ENCODE measurements around the gene MAGED2.
"Not testable (repeated sequence)": the region's sequence is repeated elsewhere in the genome, so short reads cannot be mapped to it uniquely, and the experiment has no call there.

The MAGED2 gene

DNA sequence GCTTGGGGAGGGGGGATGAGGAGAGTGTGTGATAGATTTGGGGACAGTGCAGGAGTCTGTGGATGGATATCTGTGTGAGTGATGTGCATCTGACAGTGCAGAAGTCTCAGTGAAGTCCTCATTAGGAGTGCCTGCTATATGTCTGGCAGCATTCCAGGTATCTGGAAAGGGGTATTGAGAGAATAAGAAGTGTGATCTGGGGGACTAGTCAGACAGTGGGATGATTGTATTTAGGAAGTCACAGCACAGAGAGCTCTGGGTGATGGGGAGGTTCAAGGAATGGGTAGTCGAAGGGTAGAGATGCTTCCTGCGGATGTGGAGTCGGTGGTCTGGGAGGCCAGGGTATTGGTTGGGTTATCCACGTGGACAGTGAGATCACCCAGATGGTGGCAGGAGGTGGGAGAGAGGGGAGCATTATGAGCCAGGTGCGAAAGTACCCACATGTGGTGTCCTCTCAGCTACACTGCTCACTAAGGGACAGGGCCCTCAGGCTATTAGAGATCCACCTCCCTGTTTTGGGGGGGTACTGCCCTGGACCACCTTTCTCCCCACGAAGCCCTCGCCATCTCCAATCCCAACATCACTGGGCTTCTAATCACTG, 9.8 kb downstream of the MAGED2 start:
- in situ Hi-C loops (cut with MboI; ENCODE audit: low sequenced_read_pairs): no loop called here

DNA sequence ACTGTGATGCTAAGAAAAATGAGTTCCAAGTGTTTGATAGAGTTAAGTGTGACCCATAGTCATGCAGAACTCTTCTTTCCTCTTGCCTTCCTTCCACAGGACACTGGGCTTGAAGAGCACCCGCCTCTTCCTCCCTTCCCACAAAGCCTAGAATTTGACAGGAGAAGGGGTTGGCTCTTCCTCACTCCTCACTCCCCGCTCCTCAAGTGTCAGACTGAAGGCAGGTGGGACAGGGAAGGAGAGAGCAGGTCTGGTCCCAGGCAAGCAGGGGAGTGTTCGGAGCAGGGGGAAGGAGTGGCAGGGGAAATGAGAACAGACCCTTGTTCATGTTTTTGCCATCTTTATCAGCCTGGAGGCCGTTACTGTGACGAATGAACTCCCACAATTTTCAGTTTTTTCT, 10.7 kb downstream of the MAGED2 start:
- in situ Hi-C loops (cut with MboI; ENCODE audit: low sequenced_read_pairs): no loop called here

DNA sequence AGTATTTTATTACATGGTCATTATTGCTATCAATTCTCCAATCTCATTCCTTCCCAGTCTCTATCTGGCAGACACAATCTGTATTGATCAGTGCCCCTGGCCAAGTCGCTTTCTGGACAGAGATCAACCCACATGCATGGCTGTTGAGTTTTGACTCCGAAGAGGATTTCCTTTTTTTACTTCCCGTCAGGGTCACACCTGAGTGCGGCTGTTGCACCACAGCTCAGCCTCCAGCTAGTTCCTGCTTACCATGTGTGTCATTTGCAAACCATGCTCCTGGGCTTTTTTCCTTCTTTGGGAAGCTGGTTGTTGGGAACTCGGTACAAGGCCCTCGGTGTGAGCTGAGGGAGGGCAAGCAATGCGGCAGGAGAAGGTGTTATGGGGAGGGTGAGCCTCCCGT, 11.7 kb downstream of the MAGED2 start:
- in situ Hi-C loops (cut with MboI; ENCODE audit: low sequenced_read_pairs): no loop called here

DNA sequence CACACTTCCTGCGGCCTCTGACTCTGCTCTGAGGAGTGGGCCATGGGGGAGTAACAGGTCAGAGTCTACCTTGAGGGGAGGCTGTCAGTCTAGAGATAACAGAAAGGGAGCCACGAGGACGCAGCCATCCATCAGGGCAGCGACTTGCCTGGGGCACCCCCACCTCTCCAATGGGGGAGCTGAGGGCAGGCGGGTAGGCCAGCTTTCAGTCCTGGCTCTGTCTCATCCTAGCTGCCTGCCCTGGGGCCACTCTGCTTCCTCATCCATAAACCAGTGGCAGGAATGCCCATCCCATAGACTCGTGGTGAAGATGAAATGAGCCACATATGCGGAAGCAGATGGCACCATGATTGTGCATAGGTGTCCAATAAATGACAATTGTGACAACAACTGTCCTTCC, 13.2 kb downstream of the MAGED2 start:
- in situ Hi-C loops (cut with MboI; ENCODE audit: low sequenced_read_pairs): no loop called here

DNA sequence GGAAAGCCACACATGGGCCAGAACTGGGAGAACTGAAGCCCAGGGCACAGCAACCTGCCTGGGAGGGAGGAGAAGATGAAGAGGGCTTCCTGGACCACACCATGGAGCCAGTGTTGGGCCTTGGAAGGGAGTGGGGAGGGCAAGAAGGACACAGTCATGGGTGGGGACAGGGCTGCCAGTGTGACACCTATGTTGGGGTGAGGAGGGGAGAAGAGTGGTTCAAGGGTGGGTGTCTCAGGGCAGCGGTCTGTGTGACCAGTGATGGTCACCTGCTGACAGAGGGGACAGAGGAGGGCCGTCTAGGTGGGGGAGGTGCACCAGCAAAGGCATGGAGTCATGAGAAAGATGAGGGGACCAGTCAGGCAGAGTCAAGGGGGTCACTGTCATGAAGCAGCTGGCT, 13.8 kb downstream of the MAGED2 start:
- in situ Hi-C loops (cut with MboI; ENCODE audit: low sequenced_read_pairs): no loop called here

DNA sequence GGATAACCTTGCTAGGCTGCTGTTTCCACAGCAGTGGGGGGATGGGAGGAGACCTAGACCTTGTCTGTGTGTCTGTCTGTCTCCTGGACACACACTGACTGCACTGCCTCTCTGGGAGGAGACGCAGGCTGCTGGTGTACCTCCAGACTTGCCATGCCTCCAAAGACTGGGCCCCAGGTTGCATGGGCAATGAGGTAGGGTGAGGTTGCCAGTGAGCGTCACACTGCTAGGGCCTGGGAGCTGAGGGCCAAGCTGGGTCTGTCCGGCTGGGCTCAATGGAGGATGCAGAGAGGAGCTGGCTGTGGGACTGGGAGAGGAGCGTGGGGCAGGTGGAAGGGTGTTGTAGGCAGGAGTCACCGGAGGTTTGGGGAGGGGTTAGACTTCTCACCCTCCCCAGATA, 16.6 kb downstream of the MAGED2 start:
- in situ Hi-C loops (cut with MboI; ENCODE audit: low sequenced_read_pairs): no loop called here

DNA sequence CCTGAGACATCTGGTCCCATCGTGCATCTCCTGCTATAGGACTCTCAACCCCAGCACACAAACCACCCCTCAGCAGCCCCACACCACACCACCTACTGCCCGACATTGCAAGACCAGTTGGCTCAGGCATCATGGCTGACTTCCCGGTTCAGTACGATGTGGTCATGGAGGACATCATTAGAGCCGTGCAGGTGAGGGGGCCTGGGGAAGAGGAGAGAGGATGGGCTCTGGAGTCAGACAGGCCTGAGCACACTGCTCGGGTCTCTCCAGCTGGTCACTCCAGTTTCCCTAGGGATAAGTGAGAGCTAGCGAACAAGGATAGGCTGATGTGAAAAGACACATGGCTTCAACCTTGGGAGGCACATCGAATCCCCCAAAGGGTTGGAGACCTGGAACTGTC, 17.2 kb downstream of the MAGED2 start:
- in situ Hi-C loops (cut with MboI; ENCODE audit: low sequenced_read_pairs): no loop called here

DNA sequence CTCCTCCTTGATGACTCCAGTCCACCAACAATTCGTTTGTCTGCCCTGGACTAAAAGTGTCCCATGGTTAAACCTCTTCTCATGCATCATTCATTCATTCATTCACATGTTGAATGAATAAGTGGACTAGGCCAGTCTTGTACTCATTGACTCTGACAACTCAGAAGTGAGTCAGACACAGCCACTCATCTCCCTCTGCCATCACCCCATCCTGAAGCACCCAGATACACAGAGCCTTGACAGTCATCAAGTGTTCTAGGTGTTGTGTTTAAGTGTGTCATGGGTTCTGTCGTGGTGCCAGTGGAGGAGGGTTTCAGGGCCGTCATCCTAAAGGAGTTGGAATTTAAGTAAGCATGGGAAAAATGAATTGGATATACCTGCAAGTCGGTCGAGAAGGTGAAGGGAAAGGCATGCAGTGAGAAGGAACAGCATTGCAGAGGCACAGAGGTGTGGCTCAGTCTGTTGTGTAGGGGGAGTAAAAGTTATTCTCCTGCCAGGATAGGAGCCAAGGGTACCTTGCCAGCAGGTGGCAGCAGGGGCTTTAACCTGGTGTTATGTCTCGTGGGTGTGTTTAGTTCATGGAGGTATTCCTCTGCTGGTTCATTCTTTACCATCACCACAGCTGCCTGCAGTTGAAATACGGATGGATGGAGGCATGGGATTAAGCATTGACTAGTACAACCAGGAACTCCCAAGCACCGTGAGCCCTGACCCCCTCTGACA, 18.3 kb downstream of the MAGED2 start:
- in situ Hi-C loops (cut with MboI; ENCODE audit: low sequenced_read_pairs): no loop called here

DNA sequence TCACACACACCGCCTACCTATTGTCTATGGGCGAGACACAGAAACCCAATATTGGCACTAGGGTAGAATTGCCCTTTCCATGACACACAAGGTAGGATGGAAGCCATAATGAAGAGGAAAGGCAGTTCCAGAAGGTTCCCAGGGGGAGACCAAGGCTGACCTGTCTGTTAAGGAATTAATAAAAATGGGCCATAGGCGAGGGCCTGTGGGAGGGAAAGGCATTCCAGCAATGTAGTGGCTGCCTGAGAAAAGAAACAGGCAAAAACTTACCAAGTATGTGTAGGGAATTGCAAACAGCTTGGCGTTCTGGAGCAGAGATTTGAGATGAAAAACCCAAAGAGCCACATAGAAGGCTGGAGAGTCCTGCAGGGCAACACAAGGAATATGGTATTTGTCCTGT, 19.1 kb downstream of the MAGED2 start:
- in situ Hi-C loops (cut with MboI; ENCODE audit: low sequenced_read_pairs): no loop called here

DNA sequence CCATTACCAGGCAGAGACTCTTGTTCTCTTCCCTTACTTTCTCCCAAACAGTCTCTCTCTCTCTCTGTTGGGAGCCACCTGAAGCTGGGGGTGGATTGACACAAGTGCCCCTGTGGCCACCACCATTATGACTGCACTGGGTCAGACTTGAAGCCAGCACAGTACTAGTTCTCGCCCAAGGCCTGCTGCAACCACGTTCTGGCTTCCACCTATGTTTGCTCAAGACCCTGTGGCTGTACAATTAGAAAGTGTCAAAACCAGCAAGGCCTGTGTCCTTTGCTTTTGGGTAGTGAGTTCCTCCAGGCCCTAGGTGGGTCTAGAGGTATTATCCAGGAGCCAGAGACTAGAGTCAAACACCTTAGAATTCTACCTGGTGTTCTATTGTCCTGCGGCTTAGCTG, 31.0 kb downstream of the MAGED2 start:
- in situ Hi-C loops (cut with MboI; ENCODE audit: low sequenced_read_pairs): no loop called here

DNA sequence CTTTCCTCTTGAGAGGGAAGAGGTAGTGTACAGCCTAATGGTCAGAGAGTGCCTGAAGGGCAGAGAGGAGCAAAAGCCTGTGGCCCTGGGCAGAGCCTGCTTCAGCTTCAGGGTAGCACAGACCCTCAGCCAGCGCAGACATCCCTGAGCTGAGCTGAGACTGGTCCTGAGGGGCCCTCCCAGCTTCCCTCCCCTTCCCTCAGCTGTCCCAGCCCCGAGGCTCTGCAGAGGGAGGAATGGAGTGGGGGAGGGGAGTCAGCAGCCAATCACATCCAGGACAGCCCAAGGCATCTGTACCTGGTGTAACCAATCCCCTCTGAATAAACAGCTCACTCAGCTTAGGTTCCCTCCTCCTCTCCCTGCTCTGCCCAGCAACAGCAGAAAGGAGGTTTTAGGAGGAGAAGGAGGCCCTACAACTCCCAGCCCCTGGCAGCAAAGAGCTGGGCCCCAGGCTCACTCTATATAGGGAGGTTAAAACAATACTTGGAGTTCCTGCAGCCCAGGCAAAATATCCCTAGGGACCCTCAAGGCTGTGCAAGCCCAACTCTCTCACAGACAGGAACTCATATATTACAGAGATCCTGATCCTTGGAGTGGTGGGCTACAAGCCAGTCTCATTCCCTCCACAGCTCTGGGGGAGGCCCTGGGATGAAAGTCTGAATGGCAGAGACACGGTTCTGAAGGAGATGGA, 33.8 kb downstream of the MAGED2 start:
- in situ Hi-C loops (cut with MboI; ENCODE audit: low sequenced_read_pairs): not testable (repeated sequence)

DNA sequence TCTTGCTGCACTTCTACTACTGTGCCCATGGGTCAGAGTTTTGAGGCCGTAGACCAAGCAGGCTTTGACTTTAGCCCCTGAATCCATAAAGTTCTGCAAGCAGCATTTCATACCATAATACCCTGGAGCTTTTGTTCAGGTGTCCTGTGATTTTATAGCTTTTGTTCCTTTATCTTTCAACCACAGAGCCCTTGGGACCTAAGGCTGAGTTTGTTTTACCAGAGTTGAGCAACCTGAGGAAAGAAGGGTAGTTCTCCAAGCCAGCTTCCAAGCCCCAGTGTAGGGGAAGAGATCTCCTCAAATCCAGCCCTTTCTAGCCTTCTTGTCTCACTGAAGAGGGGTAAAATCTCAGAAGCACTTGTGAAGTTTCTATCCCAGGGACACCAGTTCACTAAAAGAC, 35.1 kb downstream of the MAGED2 start:
- in situ Hi-C loops (cut with MboI; ENCODE audit: low sequenced_read_pairs): no loop called here

DNA sequence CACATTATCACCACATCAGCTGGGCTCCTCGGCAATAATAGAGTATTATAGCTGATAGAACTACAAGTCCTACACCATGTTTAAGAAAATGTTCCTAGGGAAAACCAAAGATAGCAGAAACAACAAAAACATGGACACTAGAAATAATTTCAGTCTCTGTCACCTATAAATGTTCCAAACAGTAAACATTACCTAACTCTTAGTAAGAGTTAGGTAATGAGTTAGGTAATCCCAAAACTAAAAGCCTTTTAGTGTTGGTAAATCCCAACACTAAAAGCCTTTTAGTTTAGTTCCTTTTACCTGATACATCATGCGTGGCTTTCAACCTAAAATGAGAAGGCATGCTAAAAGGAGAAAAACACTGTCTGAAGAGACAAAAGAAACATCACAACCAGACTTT, 35.5 kb downstream of the MAGED2 start:
- in situ Hi-C loops (cut with MboI; ENCODE audit: low sequenced_read_pairs): no loop called here

DNA sequence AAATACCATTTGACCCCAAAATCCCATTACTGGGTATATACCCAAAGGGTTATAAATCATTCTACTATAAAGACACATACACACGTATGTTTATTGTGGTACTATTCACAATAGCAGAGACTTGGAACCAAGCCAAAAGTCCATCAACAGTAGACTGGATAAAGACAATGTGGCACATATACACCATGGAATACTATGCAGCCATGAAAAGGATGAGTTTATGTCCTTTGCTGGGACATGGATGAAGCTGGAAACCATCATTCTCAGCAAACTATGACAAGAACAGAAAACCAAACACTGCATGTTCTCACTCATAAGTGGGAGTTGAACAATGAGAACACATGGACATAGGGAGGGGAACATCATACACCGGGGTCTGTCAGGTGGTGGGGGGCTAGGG, 40.2 kb downstream of the MAGED2 start:
- in situ Hi-C loops (cut with MboI; ENCODE audit: low sequenced_read_pairs): not testable (repeated sequence)

DNA sequence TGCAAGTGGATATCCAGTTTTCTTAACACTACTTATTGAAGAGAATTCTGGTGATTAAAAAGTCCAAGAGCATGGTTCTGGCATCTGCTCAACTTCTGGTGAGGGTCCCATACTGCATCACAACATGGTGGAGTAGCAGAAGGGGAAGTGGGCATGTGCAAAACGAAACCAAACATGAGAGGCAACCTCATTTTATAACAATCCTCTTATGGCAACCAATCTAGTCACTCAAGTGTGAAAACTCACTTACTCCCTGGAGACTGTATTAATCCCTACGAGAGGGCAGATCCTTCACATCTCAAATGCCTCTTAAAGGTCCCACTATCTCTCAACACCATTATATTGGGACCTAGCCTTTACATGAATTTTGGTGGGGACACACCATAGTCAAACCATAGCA, 57.7 kb downstream of the MAGED2 start:
- in situ Hi-C loops (cut with MboI; ENCODE audit: low sequenced_read_pairs): no loop called here

Measured in HL-60/S4 treated with retinoic acid at 250 ng/mL for 4 days and 3 days (cell line).